GM18867 (cell line): ENCODE results near the gene SSR4.
"Not testable (repeated sequence)": the region's sequence is repeated elsewhere in the genome, so short reads cannot be mapped to it uniquely, and the experiment has no call there.

ENCODE experiments used
- ATAC-seq: cut with Tn5 transposase; IDR thresholded peaks from one replicate; pipeline ENCODE4 v1.9.1; 2021; ENCODE audit warnings: mild to moderate bottlenecking, moderate library complexity; ENCODE audit not compliant: unreplicated experiment

Gene SSR4

GRCh38 chrX:153794018-153794896 lies at the start of gene SSR4, which contains the start of gene IDH3G:
Gene SSR4, plus strand, starts transcription at chrX:153794668. Its CDS starts 20 bp downstream, at chrX:153794688.
Gene IDH3G, minus strand, starts transcription at chrX:153794375. Its CDS starts 49 bp downstream, at chrX:153794326.
- peak; percentile 89 for ATAC-seq

- ATAC-seq = not testable (repeated sequence)
These were observed 49.4 kb upstream of the SSR4 start for GRCh38 chrX:153745067-153745433.

GRCh38 chrX:153746359-153746758 lies 48.1 kb upstream of the SSR4 start:
- no peak for ATAC-seq

- ATAC-seq = not testable (repeated sequence)
These were observed 47.5 kb upstream of the SSR4 start for GRCh38 chrX:153746991-153747390.

GRCh38 chrX:153749017-153749416 lies 45.5 kb upstream of the SSR4 start:
- ATAC-seq = not testable (repeated sequence)

- no peak for ATAC-seq
These were observed 44.2 kb upstream of the SSR4 start for GRCh38 chrX:153750127-153750774.

- no peak for ATAC-seq
These were observed 39.3 kb upstream of the SSR4 start for GRCh38 chrX:153755136-153755535.

- ATAC-seq = no peak
These were observed 32.6 kb upstream of the SSR4 start for GRCh38 chrX:153761863-153762262.

- no peak for ATAC-seq
These were observed 31.8 kb upstream of the SSR4 start for GRCh38 chrX:153762626-153763173.

- ATAC-seq = no peak
These were observed 31.1 kb upstream of the SSR4 start for GRCh38 chrX:153763298-153763932.

- ATAC-seq = peak; percentile 76
These were observed 30.3 kb upstream of the SSR4 start, which contains the start of gene PLXNB3 for GRCh38 chrX:153763989-153764755. Gene PLXNB3, plus strand, starts transcription at chrX:153764249. Its CDS starts 1,287 bp downstream, at chrX:153765536.

GRCh38 chrX:153764786-153765137 lies 29.7 kb upstream of the SSR4 start:
- no peak for ATAC-seq

GRCh38 chrX:153765138-153766079 lies 29.1 kb upstream of the SSR4 start:
- ATAC-seq = no peak

GRCh38 chrX:153766098-153766817 lies 28.2 kb upstream of the SSR4 start:
- no peak for ATAC-seq

- ATAC-seq = no peak
These were observed 27.4 kb upstream of the SSR4 start for GRCh38 chrX:153766871-153767673.

GRCh38 chrX:153767674-153768055 lies 26.8 kb upstream of the SSR4 start:
- no peak for ATAC-seq

GRCh38 chrX:153768311-153769157 lies 25.9 kb upstream of the SSR4 start:
- ATAC-seq = no peak
